ENCODE data around the gene RNF227.

RNF227 gene

GRCh38 chr17:7944326-7944725, 28.2 kb upstream of the RNF227 start:
- Mint-ChIP-seq H3K4me3 (no peak overlapping the region), H3K36me3 (ENCODE audit: low read depth) (peaks cover 80% of the 10 kb centered on the region), H3K9me3 (no peaks in the 10 kb centered on the region), H3K4me1 (peaks cover 5% of the 10 kb centered on the region), H3K27me3 (ENCODE audit: low read depth) (no peaks in the 10 kb centered on the region), H3K27ac (no peak overlapping the region)
- no peak for TF ChIP-seq CTCF (IDR thresholded peaks at IDR 0.05; ENCODE audit: unreplicated experiment in 3 of 3)

- H3K27me3 Mint-ChIP-seq (ENCODE audit: low read depth) = no peaks in the 10 kb centered on the region
- no peak for TF ChIP-seq CTCF (IDR thresholded peaks at IDR 0.05; ENCODE audit: unreplicated experiment in 3 of 3)
- no peak overlapping the region for H3K4me3 Mint-ChIP-seq
- H3K27ac Mint-ChIP-seq = no peak overlapping the region
- H3K4me1 Mint-ChIP-seq = peaks cover 5% of the 10 kb centered on the region
- peaks cover 75% of the 10 kb centered on the region for H3K36me3 Mint-ChIP-seq (ENCODE audit: low read depth)
- H3K9me3 Mint-ChIP-seq = no peaks in the 10 kb centered on the region
These were observed 27.2 kb upstream of the RNF227 start for GRCh38 chr17:7943291-7943690.

GRCh38 chr17:7940743-7941142, 24.7 kb upstream of the RNF227 start:
- H3K27ac Mint-ChIP-seq = no peak overlapping the region
- peaks cover 6% of the 10 kb centered on the region for H3K4me1 Mint-ChIP-seq
- no peaks in the 10 kb centered on the region for H3K9me3 Mint-ChIP-seq
- no peak overlapping the region for H3K4me3 Mint-ChIP-seq
- no peaks in the 10 kb centered on the region for H3K27me3 Mint-ChIP-seq (ENCODE audit: low read depth)
- no peak for TF ChIP-seq CTCF (IDR thresholded peaks at IDR 0.05; ENCODE audit: unreplicated experiment in 3 of 3)
- H3K36me3 Mint-ChIP-seq (ENCODE audit: low read depth) = peaks cover 74% of the 10 kb centered on the region

- no peak for TF ChIP-seq CTCF (IDR thresholded peaks at IDR 0.05; ENCODE audit: unreplicated experiment in 3 of 3)
- Mint-ChIP-seq H3K27me3 (ENCODE audit: low read depth) (no peaks in the 10 kb centered on the region), H3K27ac (no peak overlapping the region), H3K4me1 (peaks cover 11% of the 10 kb centered on the region), H3K4me3 (no peak overlapping the region), H3K9me3 (no peaks in the 10 kb centered on the region), H3K36me3 (ENCODE audit: low read depth) (peaks cover 72% of the 10 kb centered on the region)
These were observed 23.9 kb upstream of the RNF227 start for GRCh38 chr17:7940034-7940433.

- no peaks in the 10 kb centered on the region for H3K27me3 Mint-ChIP-seq (ENCODE audit: low read depth)
- peak overlapping the region; percentile 43 to 78 (median 56) for H3K4me3 Mint-ChIP-seq
- H3K9me3 Mint-ChIP-seq = no peaks in the 10 kb centered on the region
- H3K27ac Mint-ChIP-seq = peak overlapping the region in 2 of 3 experiments; percentile 56
- no peak for TF ChIP-seq CTCF (IDR thresholded peaks at IDR 0.05; ENCODE audit: unreplicated experiment in 3 of 3)
- H3K4me1 Mint-ChIP-seq = peaks cover 34% of the 10 kb centered on the region
- H3K36me3 Mint-ChIP-seq (ENCODE audit: low read depth) = peaks cover 50% of the 10 kb centered on the region
These were observed 19.8 kb upstream of the RNF227 start for GRCh38 chr17:7935859-7936258.

- Mint-ChIP-seq H3K4me1 (peaks cover 42% of the 10 kb centered on the region), H3K27me3 (ENCODE audit: low read depth) (no peaks in the 10 kb centered on the region), H3K9me3 (no peaks in the 10 kb centered on the region), H3K27ac (peak overlapping the region; percentile 67 to 92 (median 83)), H3K36me3 (ENCODE audit: low read depth) (peaks cover 28% of the 10 kb centered on the region), H3K4me3 (peak overlapping the region; percentile 95 to 98 (median 96))
- no peak for TF ChIP-seq CTCF (IDR thresholded peaks at IDR 0.05; ENCODE audit: unreplicated experiment in 3 of 3)
These were observed 16.9 kb upstream of the RNF227 start for GRCh38 chr17:7932949-7933348.
